Measurements from ENCODE around the gene RHOA.

Gene RHOA

GRCh38 chr3:49403891-49404290 is 7.9 kb downstream of the RHOA start:
- TF ChIP-seq RAD21 (IDR thresholded peaks at IDR 0.05; ENCODE audit: low read depth) (no peak), CREB1 (IDR thresholded peaks at IDR 0.05; ENCODE audit: low read depth) (no peak), FOXM1 (IDR thresholded peaks at IDR 0.05; ENCODE audit: borderline replicate concordance, low read depth) (no peak), TEAD4 (IDR thresholded peaks at IDR 0.05) (no peak)
- TF ChIP-seq, protein P1, sequence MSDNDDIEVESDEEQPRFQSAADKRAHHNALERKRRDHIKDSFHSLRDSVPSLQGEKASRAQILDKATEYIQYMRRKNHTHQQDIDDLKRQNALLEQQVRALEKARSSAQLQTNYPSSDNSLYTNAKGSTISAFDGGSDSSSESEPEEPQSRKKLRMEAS (IDR thresholded peaks at IDR 0.05): no peak

GRCh38 chr3:49401766-49402165 is 10.0 kb downstream of the RHOA start:
- no peak for TF ChIP-seq EP300 (IDR thresholded peaks at IDR 0.05; ENCODE audit: borderline replicate concordance)

DNA sequence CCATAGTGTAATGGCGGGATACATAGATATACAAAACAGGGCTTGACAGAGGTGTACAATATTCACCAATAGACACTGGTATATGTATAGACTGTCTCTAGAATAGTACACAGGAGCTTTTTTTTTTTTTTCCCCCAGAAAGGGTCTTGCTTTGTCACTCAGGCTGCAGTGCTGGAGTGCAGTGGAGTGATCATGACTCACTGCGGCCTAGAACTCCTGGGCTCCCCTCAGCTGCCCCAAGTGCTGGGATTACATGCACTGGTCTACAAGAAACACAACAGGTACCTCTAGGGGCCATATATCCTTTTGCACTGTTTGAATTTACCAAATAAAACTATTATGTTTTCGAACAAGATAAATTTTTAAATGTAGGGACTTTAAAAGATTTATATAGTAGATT is 12.3 kb downstream of the RHOA start:
- no peak for TF ChIP-seq TCF12 (IDR thresholded peaks at IDR 0.05; ENCODE audit: low read depth)
- TF ChIP-seq, protein P2, sequence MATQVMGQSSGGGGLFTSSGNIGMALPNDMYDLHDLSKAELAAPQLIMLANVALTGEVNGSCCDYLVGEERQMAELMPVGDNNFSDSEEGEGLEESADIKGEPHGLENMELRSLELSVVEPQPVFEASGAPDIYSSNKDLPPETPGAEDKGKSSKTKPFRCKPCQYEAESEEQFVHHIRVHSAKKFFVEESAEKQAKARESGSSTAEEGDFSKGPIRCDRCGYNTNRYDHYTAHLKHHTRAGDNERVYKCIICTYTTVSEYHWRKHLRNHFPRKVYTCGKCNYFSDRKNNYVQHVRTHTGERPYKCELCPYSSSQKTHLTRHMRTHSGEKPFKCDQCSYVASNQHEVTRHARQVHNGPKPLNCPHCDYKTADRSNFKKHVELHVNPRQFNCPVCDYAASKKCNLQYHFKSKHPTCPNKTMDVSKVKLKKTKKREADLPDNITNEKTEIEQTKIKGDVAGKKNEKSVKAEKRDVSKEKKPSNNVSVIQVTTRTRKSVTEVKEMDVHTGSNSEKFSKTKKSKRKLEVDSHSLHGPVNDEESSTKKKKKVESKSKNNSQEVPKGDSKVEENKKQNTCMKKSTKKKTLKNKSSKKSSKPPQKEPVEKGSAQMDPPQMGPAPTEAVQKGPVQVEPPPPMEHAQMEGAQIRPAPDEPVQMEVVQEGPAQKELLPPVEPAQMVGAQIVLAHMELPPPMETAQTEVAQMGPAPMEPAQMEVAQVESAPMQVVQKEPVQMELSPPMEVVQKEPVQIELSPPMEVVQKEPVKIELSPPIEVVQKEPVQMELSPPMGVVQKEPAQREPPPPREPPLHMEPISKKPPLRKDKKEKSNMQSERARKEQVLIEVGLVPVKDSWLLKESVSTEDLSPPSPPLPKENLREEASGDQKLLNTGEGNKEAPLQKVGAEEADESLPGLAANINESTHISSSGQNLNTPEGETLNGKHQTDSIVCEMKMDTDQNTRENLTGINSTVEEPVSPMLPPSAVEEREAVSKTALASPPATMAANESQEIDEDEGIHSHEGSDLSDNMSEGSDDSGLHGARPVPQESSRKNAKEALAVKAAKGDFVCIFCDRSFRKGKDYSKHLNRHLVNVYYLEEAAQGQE (IDR thresholded peaks at IDR 0.05; ENCODE audit: low read depth): no peak
- TF ChIP-seq EP300 (IDR thresholded peaks at IDR 0.05; ENCODE audit: borderline replicate concordance): no peak
- no peak for TF ChIP-seq FOXM1 (IDR thresholded peaks at IDR 0.05; ENCODE audit: borderline replicate concordance, low read depth)
- TF ChIP-seq NFIC (IDR thresholded peaks at IDR 0.05): no peak
- TF ChIP-seq TEAD4 (IDR thresholded peaks at IDR 0.05): no peak
- no peak for TF ChIP-seq EGR1 (IDR thresholded peaks at IDR 0.05)
- no peak for TF ChIP-seq YY1 (IDR thresholded peaks at IDR 0.05; ENCODE audit: low read depth)
- TF ChIP-seq ZBTB7A (IDR thresholded peaks at IDR 0.05; ENCODE audit: low read depth): no peak
- no peak for TF ChIP-seq TAF1 (IDR thresholded peaks at IDR 0.05; ENCODE audit: low read depth)
- TF ChIP-seq RAD21 (IDR thresholded peaks at IDR 0.05; ENCODE audit: low read depth): no peak
- TF ChIP-seq, protein P1 (IDR thresholded peaks at IDR 0.05): no peak
- TF ChIP-seq USF1 (IDR thresholded peaks at IDR 0.05): no peak
- no peak for TF ChIP-seq CEBPB (IDR thresholded peaks at IDR 0.05)
- no peak for TF ChIP-seq CREB1 (IDR thresholded peaks at IDR 0.05; ENCODE audit: low read depth)

DNA sequence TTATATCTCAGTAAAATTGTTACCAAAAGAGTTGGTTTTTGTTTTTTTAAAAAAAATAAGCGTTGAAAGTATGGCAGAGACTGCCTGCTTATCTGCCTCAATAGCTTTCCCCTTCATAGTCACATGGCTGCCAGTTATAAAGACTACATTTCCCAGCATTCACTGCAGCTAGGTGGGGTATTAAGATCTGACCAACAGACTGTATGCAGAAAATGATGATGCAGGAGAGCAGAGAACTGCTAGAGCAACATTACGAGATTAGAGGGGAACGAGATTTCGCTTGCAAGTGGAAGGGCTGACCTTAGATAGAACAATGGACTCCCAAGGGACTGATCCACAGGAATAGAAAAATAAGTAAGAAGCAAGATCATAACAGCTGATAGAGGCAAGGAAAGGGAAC is 14.3 kb downstream of the RHOA start:
- TF ChIP-seq USF1 (IDR thresholded peaks at IDR 0.05) (peak; percentile 62), YY1 (IDR thresholded peaks at IDR 0.05; ENCODE audit: low read depth) (peak; percentile 75), RAD21 (IDR thresholded peaks at IDR 0.05; ENCODE audit: low read depth) (no peak)

GRCh38 chr3:49389297-49389696 is 22.5 kb downstream of the RHOA start:
- TF ChIP-seq RAD21 (IDR thresholded peaks at IDR 0.05; ENCODE audit: low read depth) (no peak), FOXM1 (IDR thresholded peaks at IDR 0.05; ENCODE audit: borderline replicate concordance, low read depth) (no peak), CREB1 (IDR thresholded peaks at IDR 0.05; ENCODE audit: low read depth) (no peak), EGR1 (IDR thresholded peaks at IDR 0.05) (no peak), TEAD4 (IDR thresholded peaks at IDR 0.05) (no peak), EP300 (IDR thresholded peaks at IDR 0.05; ENCODE audit: borderline replicate concordance) (no peak), ZBTB7A (IDR thresholded peaks at IDR 0.05; ENCODE audit: low read depth) (no peak), TCF12 (IDR thresholded peaks at IDR 0.05; ENCODE audit: low read depth) (no peak), CEBPB (IDR thresholded peaks at IDR 0.05) (no peak), YY1 (IDR thresholded peaks at IDR 0.05; ENCODE audit: low read depth) (no peak), USF1 (IDR thresholded peaks at IDR 0.05) (no peak)

- TF ChIP-seq, protein P2 (IDR thresholded peaks at IDR 0.05; ENCODE audit: low read depth): no peak
- TF ChIP-seq USF1 (IDR thresholded peaks at IDR 0.05): no peak
- no peak for TF ChIP-seq NFIC (IDR thresholded peaks at IDR 0.05)
- TF ChIP-seq FOXM1 (IDR thresholded peaks at IDR 0.05; ENCODE audit: borderline replicate concordance, low read depth): no peak
- no peak for TF ChIP-seq TAF1 (IDR thresholded peaks at IDR 0.05; ENCODE audit: low read depth)
- no peak for TF ChIP-seq EP300 (IDR thresholded peaks at IDR 0.05; ENCODE audit: borderline replicate concordance)
- TF ChIP-seq TCF12 (IDR thresholded peaks at IDR 0.05; ENCODE audit: low read depth): no peak
- TF ChIP-seq YY1 (IDR thresholded peaks at IDR 0.05; ENCODE audit: low read depth): no peak
- no peak for TF ChIP-seq CEBPB (IDR thresholded peaks at IDR 0.05)
- no peak for TF ChIP-seq ZBTB7A (IDR thresholded peaks at IDR 0.05; ENCODE audit: low read depth)
Observed at GRCh38 chr3:49388289-49388820, 23.4 kb downstream of the RHOA start.
